A549 treated with DMSO at 1 μM for 4 hours (cell line): ENCODE results near the gene RABL6. TPM values are rescaled to one million over a fixed set of nuclear protein-coding genes. Genes with fewer than 3 reads are reported as not detected.

Experiments
- total RNA-seq: library from RNA; stranded (reverse); fragments of 200-300 nt; extraction: Qiagen RNA extraction; gene quantifications from 5 replicates; pipeline ENCODE4 v1.2.3, GENCODE V29; 2022; ENCODE audit warnings: low read depth

The RABL6 gene
- total RNA-seq, result 65.6 to 91.8 TPM (median 82.0 TPM) in 5 replicates

DNA sequence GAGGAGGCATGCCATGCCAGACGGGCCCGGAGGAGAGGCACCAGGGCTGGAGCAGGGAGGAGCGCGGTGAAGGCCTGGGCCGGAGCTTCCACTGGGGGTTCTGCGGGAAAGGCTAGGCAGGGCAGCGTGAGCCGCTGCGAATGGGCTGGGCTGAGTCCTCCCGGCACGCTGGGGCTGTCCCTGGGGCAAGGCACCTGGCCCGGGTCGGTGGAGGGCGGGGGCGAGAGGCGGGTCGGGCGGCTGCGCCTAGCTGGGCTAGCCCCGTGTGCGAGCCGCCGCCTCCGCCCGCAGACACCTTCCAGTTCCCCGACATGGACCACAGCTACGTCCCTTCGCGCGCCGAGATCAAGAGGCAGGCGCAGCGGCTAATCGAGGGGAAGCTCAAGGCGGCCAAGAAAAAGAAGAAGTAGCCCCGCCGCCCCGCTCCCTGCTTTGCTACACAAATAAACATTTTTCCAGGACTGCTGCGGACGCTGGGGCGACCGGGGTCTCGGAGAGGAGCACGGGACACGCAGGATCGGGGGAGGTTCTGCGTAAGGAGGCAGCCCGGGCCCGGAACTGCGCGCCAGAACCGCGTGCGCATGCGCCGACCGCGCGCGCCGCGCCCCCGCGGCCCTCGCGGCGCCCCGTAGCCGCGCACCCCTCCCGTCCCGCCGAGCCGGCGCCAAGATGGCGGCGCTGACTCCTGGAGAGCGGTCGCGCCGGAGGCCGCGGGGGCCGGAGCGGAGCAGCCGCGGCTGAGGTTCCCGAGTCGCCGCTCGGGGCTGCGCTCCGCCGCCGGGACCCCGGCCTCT, at the start of gene RABL6:
TSS of gene RABL6 (plus strand) at position 668 of the 794 bp plus-strand sequence. CDS start 249 bp downstream, outside the sequence.

DNA sequence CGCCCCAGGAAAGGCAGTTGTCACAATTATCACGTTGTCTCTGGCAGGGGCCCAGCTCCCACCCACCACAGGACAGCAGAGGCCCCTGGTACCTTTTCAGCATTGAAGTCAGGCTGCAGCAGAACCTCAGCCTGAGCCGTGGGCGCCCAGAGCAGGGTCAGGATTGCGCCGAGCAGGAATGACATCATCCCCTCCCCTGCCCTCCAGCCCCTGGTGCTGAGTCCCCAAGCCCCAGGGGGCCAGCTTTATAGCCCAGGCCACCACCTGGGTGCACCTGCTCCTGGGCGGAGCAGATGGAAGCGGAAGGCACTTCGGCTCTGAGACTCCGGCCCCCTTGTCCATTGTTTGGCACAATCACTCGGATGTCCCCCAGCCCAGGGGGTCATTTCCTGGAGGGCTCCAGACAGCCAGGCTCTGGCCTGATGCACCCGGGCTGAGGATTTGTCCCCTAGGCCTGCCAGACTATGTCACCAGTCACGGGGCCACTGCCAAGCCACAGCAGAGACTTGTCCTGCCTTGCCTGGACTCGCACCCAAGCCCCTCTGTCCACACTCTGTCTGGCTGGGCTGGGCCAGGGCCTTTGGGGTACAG, 43.4 kb upstream of the RABL6 start, which contains the start of gene LCN15:
TSS of gene LCN15 (minus strand) at position 218 of the 591 bp plus-strand sequence. CDS start at position 188, 30 bp downstream.

DNA sequence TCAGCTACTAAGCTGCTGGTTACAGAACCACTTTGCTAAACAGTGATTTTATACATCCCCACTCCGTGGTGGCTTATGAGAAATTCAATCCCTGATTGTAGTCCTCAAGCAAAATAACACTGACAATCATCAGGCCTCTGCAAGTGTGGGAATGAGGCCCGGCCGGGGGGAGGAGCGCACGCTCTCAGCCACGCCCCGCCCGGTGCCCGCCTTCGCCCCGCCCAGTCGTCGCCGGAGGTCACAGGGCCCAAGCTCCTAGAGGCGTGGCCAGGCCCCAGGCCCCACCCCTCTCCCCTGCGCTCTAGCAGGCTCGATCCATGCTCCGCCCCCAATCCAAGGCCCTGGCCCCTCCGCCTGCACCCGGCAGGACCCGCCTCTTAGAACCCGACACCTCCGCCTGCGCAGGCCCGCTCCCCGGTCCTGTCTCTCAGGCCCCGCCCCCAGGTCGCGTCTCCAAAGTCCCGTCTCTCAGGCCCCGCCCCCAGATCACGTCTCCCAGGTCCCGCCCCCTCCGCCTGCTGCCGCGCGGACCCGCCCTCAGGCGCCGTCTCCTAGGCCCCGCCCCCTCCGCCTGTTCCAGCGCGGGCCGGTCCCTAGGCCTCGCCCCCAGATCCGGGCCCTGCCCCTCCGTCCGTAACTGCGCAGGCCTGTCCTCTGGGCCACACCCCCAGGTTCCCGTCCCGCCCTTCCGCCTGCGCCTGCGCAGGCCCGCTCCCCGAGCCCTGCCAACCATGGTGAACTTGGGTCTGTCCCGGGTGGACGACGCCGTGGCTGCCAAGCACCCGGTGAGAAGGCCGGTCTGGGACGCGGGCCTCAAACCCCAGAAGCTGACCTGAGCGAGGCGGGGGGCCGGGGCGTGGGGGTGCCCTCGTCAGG, 16.9 kb upstream of the RABL6 start, which contains the start of gene TMEM141:
TSS of gene TMEM141 (plus strand) at position 705 of the 876 bp plus-strand sequence. CDS start at position 732, 27 bp downstream.

GRCh38 chr9:136796238-136796774, 11.4 kb upstream of the RABL6 start, which contains the start of gene CCDC183:
TSS of gene CCDC183 (plus strand) at chr9:136796338. CDS start at chr9:136796398, 60 bp downstream.

GRCh38 chr9:136842380-136842948, 34.7 kb downstream of the RABL6 start, which contains the start of gene AJM1:
TSS of gene AJM1 (plus strand) at chr9:136842478. CDS start at chr9:136844415, 1,937 bp downstream.

GRCh38 chr9:136849038-136849959, 41.6 kb downstream of the RABL6 start, which contains the start of gene PHPT1:
TSS of gene PHPT1 (plus strand) at chr9:136849409. CDS start at chr9:136849431, 22 bp downstream.

GRCh38 chr9:136851941-136852663, 44.4 kb downstream of the RABL6 start, which contains the start of gene MAMDC4:
TSS of gene MAMDC4 (plus strand) at chr9:136852346. CDS start at chr9:136852417, 71 bp downstream.

DNA sequence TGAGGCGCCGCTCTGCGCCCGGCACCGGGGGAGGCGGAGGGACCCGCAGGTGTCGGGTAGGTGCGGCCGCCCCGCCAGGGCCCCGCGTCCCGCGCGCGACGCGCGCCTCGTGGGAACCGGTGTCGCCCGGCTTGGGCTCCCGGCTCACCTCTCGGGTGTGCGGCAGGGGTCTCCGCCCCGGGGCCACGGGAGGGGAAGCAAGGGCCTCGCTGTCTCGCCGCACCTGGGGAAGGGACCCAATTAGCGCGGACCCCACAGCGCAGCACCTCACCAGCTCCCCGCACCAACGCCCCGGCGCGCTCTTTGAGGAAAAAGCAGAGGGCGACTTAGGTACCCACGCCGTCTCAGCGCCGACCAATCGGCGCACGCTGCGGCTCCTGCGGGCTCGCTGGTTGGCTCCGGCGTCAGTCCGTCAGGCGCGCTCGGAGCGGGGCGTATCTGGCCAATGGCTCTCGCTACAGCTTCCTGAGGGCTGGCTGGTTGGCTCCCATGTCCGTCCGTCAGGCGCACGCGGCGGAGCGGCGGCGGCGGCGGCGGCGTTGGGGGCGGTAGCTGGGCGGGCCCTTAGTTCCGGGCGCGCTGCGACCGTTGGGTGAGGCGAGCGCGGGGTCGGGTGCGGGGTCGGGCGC, 78.3 kb downstream of the RABL6 start, which contains the start of gene TRAF2:
TSS of gene TRAF2 (plus strand) at position 567 of the 629 bp plus-strand sequence. CDS start 12,225 bp downstream, outside the sequence.

Other genes starting within 250 kb of the RABL6 start
- gene EGFL7, start 145.0 kb upstream of the RABL6 start, total RNA-seq, result 41.7 to 60.0 TPM (median 50.7 TPM) in 5 replicates
- 72.3 to 105 TPM (median 98.6 TPM) in 5 replicates for gene AGPAT2, start 120.5 kb upstream of the RABL6 start, total RNA-seq
- 7.1 to 10.2 TPM (median 8.0 TPM) in 5 replicates for gene DIPK1B, start 95.4 kb upstream of the RABL6 start, total RNA-seq
- not detected in 5 replicates for gene LCN10, start 65.0 kb upstream of the RABL6 start, total RNA-seq
- gene LCN6, start 59.4 kb upstream of the RABL6 start, total RNA-seq, result not detected in 5 replicates
- not detected in 5 replicates for gene LCN8, start 49.7 kb upstream of the RABL6 start, total RNA-seq
- not detected in 5 replicates for gene LCN15, start 43.4 kb upstream of the RABL6 start, total RNA-seq
- gene TMEM141, start 16.6 kb upstream of the RABL6 start, total RNA-seq, result 64.9 to 72.6 TPM (median 70.3 TPM) in 5 replicates
- 0.10 to 0.34 TPM (median 0.26 TPM) in 5 replicates for gene CCDC183, start 11.6 kb upstream of the RABL6 start, total RNA-seq
- 3.2 to 4.8 TPM (median 3.8 TPM) in 5 replicates for gene AJM1, start 34.5 kb downstream of the RABL6 start, total RNA-seq
- gene PHPT1, start 41.5 kb downstream of the RABL6 start, total RNA-seq, result 270 to 314 TPM (median 281 TPM) in 5 replicates
- gene MAMDC4, start 44.4 kb downstream of the RABL6 start, total RNA-seq, result 1.8 to 5.4 TPM (median 4.1 TPM) in 5 replicates
- gene EDF1, start 58.4 kb downstream of the RABL6 start, total RNA-seq, result 440 to 480 TPM (median 443 TPM) in 5 replicates
- 42.4 to 76.5 TPM (median 63.8 TPM) in 5 replicates for gene TRAF2, start 78.6 kb downstream of the RABL6 start, total RNA-seq
- gene FBXW5, start 136.8 kb downstream of the RABL6 start, total RNA-seq, result 67.1 to 97.1 TPM (median 91.2 TPM) in 5 replicates
- 0.71 to 1.5 TPM (median 1.1 TPM) in 5 replicates for gene C8G, start 137.3 kb downstream of the RABL6 start, total RNA-seq
- gene LCN12, start 144.3 kb downstream of the RABL6 start, total RNA-seq, result 0.95 to 1.9 TPM (median 1.4 TPM) in 5 replicates
- 0.28 to 0.37 TPM (median 0.33 TPM) in 3 of 5 replicates, not detected in the others for gene PTGDS, start 169.6 kb downstream of the RABL6 start, total RNA-seq
- gene LCNL1, start 175.0 kb downstream of the RABL6 start, total RNA-seq, result 0.02 to 0.10 TPM (median 0.05 TPM) in 3 of 5 replicates, not detected in the others
- 44.8 to 86.6 TPM (median 72.0 TPM) in 5 replicates for gene PAXX, start 184.5 kb downstream of the RABL6 start, total RNA-seq
- gene CLIC3, start 188.6 kb downstream of the RABL6 start, total RNA-seq, result 2.2 to 2.7 TPM (median 2.6 TPM) in 5 replicates
- gene ABCA2, start 220.3 kb downstream of the RABL6 start, total RNA-seq, result 19.3 to 29.0 TPM (median 25.8 TPM) in 5 replicates
- 0.12 TPM in 1 of 5 replicates, not detected in the others for gene FUT7, start 224.1 kb downstream of the RABL6 start, total RNA-seq
- 43.4 to 83.2 TPM (median 74.9 TPM) in 5 replicates for gene NPDC1, start 238.2 kb downstream of the RABL6 start, total RNA-seq
- 0.67 to 0.95 TPM (median 0.82 TPM) in 5 replicates for gene ENTPD2, start 246.1 kb downstream of the RABL6 start, total RNA-seq